Fibroblast of lung (primary cell): ENCODE results near the gene OR6C1.
"Not testable (repeated sequence)": the region's sequence is repeated elsewhere in the genome, so short reads cannot be mapped to it uniquely, and the experiment has no call there.

ENCODE experiments used
- EZH2 ChIP-seq: IDR thresholded peaks from 2 replicates; pipeline ENCODE4 v1.5.1; 2012; ENCODE audit warnings: low read length, control low read depth, mild to moderate bottlenecking; ENCODE audit errors: missing control alignments
- TF ChIP-seq, protein P1 (sequence below), 2 donors: IDR thresholded peaks in 1 of 2; conservative IDR thresholded peaks in 1 of 2; 1 replicate in 1 of 2; 2 replicates in 1 of 2; pipeline ENCODE4 v1.5.1; 2011 to 2012; ENCODE audit warnings: low read length in 2 of 2, control low read depth in 1 of 2, inconsistent platforms in 1 of 2, low read depth in 1 of 2, mild to moderate bottlenecking in 1 of 2

- TF ChIP-seq, protein P1, sequence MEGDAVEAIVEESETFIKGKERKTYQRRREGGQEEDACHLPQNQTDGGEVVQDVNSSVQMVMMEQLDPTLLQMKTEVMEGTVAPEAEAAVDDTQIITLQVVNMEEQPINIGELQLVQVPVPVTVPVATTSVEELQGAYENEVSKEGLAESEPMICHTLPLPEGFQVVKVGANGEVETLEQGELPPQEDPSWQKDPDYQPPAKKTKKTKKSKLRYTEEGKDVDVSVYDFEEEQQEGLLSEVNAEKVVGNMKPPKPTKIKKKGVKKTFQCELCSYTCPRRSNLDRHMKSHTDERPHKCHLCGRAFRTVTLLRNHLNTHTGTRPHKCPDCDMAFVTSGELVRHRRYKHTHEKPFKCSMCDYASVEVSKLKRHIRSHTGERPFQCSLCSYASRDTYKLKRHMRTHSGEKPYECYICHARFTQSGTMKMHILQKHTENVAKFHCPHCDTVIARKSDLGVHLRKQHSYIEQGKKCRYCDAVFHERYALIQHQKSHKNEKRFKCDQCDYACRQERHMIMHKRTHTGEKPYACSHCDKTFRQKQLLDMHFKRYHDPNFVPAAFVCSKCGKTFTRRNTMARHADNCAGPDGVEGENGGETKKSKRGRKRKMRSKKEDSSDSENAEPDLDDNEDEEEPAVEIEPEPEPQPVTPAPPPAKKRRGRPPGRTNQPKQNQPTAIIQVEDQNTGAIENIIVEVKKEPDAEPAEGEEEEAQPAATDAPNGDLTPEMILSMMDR (conservative IDR thresholded peaks at IDR 0.05 in 1 of 2, IDR thresholded peaks at IDR 0.05 in 1 of 2; ENCODE audit: low read depth in 1 of 2, low read length in 2 of 2), result not testable (repeated sequence)
- TF ChIP-seq EZH2, result not testable (repeated sequence)
Observed at GRCh38 chr12:55325801-55326200, 11.7 kb downstream of the OR6C1 start.
